ENCODE data around the gene MLC1.

MLC1 gene

DNA sequence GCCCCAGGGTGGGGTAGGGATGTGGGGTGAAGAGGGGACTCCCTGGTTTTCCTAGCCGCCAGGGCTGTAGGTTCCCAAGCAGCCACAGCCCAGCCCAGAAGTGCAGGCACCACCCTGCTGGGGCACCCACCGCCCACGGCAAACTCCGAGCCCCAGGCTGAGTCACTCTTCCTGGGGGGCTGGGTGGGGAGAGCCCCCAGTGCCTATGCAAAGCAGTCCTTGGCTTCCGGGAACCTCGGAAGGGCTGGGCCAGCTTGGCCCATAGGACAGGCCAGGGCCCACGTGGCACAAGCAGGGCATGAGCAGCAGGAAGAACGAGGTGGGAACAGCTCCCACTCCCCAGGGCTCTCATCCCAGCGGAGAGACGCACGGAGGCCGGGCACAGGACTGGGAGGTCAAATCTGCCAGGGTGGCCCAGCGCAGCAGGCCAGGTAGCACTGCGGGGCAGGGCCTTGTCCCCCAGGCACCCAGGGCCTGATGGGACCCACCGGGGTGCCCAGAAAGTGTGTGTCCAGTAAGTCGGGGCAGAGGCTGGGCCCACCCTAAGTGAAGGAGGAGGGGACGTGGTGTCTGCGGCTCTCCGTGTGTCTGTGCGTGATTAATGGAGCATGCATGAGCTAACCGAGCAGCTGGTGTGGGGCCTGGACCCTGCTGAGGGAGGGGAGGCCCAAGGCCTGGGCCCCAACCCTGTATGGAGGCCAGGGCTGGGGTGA, 68.1 kb downstream of the MLC1 start:
- DNase-seq (ENCODE audit: extremely low read depth in 1 of 2, low read depth in 1 of 2): peak; percentile 84 to 85

DNA sequence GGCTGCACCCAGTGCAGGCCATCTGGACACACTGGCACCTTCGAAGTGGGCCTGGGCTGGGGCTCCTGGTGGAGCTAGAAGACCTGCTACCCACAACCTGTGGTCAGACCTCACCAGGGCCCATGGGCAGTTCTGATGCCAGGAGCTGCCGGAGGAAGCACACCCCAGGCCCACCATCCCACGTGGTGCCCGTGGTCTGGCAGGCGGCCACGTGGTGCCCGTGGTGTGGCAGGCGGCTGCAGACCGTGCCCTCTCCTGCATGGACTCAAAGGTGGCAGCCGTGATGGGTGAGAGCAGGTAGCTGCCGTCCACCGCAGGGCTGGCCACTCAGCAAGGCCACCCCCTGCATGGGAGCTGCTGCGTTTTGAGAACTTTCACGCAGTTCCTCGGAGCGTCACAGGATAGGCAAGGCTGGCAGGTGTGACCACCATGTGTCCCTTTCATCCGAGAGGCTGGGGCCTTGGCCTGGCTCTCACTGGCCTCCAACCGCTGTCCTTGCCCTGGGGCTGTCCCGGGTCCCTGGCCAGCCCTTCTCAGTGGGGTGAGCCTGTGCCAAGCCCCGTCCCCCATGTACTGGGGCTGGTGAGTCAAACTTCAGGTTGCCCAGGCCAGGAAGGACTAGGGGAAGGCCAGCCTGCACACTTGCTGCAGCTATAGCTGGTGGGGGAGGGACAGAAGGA, 68.8 kb downstream of the MLC1 start:
- DNase-seq (ENCODE audit: extremely low read depth in 1 of 2, low read depth in 1 of 2): no peak

DNA sequence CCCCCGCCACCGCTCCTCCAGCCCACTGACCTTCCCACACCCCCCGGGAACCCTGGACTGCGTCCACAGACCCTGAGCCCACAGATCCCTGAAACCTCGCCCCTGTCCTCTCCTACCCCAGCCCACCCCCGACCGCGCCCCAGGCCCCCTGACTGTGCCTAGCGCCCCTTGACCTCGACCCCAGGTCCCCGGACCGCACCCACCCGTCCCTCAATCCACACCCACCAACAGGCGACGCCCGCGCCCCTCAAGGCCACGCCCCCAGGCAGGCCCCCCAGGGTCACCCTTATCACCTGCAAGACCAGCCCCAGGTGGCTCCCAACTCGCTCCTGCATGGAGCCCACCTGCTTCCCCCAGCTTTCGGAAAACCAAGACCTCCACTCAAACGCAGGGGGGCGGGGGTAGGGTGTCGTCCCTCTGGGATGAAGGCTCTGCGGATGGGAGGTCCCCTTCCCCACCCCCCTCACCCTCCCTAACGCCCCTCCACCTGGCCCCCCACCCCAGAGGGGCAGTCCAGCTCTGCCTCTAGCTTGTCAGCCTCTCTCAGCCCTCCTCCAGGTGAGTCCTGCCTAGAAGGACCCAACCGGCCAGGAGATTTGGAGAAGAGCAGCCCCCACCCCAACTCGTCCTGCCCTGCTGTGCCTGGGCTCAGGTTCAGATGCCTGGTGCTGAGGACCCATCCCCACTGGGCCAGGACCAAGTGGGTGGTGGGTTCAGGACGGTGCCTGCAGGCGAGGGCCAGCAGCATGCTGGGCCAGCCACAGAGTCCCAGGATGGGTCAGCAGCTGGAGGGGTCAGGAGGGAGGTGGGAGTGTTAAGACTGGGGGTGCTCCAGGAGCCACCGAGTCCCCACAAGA, 69.5 kb downstream of the MLC1 start:
- DNase-seq (ENCODE audit: extremely low read depth in 1 of 2, low read depth in 1 of 2): no peak

DNA sequence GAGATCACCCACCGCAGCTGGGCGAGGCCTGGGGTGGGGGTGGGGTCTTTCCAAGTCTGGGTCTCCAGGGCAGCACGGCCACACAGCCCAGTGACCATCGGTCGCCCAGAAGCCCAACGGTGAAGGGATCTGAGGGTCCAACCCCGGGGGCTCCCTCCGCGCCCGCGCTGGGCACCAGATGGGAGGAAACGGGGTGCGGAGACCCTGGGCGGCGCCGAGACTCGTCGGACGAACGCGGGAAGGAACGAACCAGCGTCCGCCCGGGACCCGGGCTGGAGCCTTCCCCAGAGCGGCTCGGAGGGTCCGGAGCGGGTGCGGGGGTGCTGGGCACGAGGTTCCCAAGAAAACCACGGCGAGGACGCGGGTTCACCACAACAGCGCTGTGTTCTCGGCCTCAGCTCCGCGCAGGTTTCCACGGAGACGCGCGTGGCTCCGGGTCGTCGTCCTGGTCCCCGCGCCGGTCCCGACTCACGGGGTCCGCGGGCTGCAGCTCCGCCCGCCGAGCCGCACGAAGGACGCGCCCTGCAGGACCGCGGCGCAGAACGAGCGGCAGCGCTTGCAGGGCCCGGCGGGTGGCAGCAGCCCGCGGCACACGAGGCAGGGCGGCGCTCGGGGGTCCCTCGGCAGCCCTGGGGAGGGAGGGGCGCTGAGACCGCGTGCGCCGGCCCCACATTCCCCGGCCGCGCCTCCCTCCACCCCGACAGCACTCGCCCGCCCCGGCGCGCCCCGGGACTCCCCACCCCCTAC, 70.4 kb downstream of the MLC1 start:
- DNase-seq (ENCODE audit: extremely low read depth in 1 of 2, low read depth in 1 of 2): no peak

DNA sequence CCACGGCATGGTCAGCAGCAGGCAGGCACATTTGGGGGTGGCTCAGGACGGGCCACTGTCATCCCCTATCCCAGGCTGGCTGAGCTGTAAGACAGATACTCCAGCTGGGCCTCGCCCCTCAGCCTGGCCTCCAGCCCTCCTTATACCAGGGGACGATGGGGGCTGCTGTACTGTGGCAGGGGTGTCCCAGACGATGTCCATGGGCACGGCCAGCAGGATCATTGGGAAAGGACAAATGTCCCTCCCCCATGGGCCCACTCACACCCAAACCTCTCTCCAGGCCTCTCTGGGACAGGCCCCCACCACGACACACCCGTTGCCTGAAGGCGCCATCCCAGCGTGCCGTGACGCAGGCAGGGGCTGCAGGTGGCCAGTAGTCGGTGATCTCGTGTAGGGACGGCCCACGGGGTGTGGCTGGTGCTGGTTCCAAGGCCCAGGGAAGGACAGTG, 71.1 kb downstream of the MLC1 start:
- DNase-seq (ENCODE audit: extremely low read depth in 1 of 2, low read depth in 1 of 2): no peak

DNA sequence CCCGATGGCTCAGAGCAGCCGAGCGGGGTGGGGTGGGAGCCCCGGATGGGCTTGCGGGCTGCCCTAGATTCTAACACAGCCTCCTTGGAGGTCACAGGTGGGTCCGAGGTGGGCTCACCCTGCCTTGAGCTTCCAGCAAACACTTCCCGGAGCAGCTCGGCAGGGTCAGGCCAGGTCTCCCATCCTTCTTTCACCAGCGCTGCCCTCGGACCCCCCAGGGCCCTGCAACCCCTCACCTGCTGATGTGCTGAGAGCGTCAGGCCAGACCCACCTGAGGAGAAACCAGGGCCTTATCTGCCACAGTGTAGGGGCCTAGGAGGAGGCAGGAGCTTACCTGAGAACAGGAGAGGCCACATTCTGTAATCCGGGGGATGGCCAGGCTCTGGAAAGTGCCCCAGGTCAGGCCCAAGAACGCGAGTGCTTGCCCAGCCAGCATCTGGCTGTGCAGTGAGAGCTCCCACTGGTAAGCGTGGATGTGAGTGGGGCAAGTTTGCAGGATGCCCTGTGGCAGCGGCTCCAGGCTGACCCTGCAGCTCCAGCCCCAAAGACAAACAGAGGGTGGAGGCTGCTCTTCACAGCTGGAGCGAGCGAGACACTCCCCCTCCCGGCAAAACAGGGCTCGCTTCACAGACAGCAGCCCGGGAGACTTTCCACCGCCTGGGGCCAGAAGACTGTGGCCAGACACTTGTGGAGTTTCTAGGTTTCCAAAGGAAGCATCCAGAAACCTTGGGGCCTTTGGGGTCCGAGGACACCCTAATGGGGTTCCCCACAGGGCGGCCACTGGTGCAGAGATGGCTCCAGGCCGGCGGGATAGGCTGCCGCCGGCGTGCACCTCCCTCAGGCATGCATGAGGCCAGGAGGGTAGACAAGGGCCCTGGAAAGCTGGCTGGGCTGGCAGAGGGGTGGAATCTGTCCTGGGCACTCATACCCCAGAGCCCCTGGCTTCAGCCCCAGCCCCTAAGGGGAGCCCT, 72.7 kb downstream of the MLC1 start, which contains the start of gene IL17REL:
TSS of gene IL17REL (minus strand) at position 555 of the 971 bp plus-strand sequence. CDS start at position 436, 119 bp downstream.
- DNase-seq (ENCODE audit: extremely low read depth in 1 of 2, low read depth in 1 of 2): no peak

DNA sequence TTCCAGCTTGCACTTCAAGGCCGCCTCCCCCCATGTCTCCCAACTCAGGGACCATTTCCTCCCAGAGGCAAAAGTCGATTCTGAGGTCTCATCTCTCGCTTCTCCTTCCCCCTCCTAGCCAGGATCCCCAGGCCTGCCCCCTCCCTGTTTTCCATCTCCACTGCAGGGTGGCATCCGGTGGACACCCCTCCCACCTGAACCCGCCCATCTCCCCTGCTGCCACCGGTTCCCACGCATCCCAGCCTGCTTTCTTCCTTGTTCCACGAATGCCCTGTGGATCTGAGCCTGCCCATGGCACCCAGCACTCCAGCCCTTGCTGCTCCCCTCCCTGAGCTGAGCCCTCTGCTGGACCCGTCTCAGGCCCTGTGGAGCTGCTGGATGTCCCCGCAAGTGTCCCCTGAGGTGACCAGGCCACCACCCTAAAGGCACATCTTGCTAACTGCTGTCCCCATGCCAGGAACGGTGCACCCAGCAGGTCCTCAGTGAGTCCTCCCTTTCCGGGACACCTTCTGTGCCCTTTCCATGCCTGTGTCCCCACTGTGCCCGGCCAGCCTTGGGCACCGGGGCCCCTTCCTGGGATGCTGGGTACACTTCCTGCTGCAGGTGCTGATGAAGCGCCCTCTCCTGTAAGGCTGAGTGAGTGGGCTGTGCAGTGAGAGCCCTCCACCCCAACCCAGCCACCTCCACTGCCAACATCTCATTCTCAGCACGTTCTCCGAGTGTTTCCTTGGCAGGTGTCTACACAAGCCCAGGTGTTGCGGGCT, 73.6 kb downstream of the MLC1 start:
- no peak for DNase-seq (ENCODE audit: extremely low read depth in 1 of 2, low read depth in 1 of 2)

DNA sequence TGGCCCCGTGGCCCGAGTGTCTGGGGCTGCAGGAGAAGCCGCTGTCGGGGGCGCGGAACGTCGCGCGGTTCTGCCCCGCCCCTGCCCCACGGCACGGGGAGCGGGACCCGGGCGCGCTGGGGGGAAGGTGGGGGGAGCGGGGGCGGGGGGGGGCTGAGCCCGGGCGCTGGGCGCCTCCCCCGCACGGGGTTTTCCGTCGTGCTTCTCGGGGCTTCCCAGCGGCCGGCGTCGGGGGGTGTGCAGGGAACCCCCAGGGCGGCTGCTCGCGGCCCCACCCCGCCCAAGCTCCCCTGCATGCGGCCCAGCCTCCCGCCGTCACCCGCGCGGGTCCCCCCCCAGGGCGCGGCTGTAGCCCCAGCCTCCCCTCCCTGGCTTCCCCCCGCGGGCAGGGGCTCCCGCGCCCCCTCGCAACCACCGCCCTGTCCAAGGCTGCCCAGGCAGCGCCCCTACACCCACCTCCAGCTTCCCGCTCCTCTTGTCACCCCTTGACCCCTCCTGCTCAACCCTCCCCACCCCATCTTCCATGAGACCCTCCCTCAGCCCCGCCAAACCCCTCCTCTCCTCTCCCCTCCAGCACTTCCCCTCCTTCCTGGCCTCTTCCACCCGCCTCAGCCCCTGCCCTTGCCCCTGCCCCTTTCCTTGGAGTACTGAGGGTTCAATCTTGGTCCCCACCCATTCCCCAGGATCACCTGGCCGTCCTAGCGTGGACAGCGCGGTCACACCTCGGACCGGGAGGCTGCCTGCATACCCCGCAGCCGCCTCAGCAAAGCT, 74.4 kb downstream of the MLC1 start:
- peak in 1 of 2 donors; percentile 29 for DNase-seq (ENCODE audit: extremely low read depth in 1 of 2, low read depth in 1 of 2)

DNA sequence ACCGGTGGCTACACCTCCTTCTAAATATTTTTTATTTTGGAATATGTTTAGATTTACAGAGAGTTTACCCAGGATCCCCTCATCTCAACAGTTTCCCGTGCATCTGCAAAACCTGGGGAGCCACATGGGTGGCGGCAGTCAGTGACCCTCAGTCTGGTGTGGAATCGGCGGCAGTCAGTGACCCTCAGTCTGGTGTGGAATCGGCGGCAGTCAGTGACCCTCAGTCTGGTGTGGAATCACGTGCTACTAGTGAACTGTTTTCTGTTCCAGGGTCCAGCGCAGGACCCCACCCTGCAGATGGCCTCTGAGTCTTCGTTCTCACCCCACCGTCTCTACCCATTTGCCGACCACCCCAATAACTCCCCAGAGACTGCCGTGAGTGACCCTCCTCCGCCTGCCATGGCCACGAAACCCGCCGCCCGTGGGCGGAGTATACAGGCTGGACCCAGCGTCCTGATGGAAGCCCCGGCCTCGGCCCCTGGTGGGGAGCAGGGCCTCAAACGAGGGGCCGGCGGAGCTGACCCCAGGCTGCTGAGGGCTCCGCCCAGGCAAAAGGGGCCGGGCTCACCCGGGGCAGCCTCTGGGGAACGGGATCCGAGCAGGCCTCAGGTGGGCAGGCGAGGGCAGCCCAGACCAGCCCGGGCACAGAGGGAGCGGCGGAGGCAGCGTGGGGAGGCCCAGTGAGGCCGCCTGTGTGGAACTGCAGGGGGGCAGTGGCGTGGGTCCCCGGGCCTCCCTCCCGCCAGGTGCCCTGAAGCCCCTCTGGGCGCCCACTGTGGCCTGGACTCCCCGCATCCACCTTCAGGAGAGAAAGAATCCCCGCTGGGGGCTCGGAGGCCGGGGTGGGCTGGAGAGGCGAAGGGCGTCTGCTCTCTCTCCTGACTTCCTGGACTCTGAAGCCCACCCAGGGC, 75.2 kb downstream of the MLC1 start:
- DNase-seq (ENCODE audit: extremely low read depth in 1 of 2, low read depth in 1 of 2): no peak
